Thoracic aorta (tissue), 2 donors: Measurements from ENCODE around the gene FADD. TPM values are rescaled to one million over a fixed set of nuclear protein-coding genes. Genes with fewer than 3 reads are reported as not detected.

ENCODE experiments used
- ATAC-seq: fragments of 150-250 bp; one replicate; pipeline ENCODE4 v1.8.0; 2017; ENCODE audit warnings: low read depth; ENCODE audit not compliant: insufficient number of reproducible peaks, low FRiP score
- DNase-seq: peaks from one replicate; pipeline ENCODE4 v3.0.0-alpha.2; 2020; ENCODE audit warnings: low spot score
- H3K27ac ChIP-seq, 2 donors: fragments of 200-600 bp; sonication (generic); 1 replicate in 1 of 2; 2 replicates in 1 of 2; pipeline ENCODE4 v1.5.1; 2016; ENCODE audit warnings: mild to moderate bottlenecking in 2 of 2, moderate library complexity in 2 of 2
- H3K27me3 ChIP-seq: fragments of 200-600 bp; sonication (generic); replicated peaks from 2 replicates; pipeline ENCODE4 v1.6.0; 2016; ENCODE audit warnings: mild to moderate bottlenecking; ENCODE audit not compliant: insufficient read depth
- H3K36me3 ChIP-seq: fragments of 200-600 bp; sonication (generic); one replicate; pipeline ENCODE4 v1.5.1; 2016
- H3K4me1 ChIP-seq, 2 donors: fragments of 200-600 bp; sonication (generic); 1 replicate in 1 of 2; 2 replicates in 1 of 2; pipeline versions ENCODE4 v1.5.1 to v1.6.0; 2016; ENCODE audit warnings: low read depth in 2 of 2, mild to moderate bottlenecking in 1 of 2; ENCODE audit not compliant: control insufficient read depth in 1 of 2
- H3K4me3 ChIP-seq: fragments of 200-600 bp; sonication (generic); 2 replicates; pipeline ENCODE4 v1.5.1; 2016; ENCODE audit warnings: mild to moderate bottlenecking
- H3K9me3 ChIP-seq: fragments of 200-600 bp; sonication (generic); 2 replicates; pipeline ENCODE4 v1.5.1; 2016
- total RNA-seq, 2 donors: library from RNA; depleted of rRNA; stranded (reverse); fragments of >200 nt; gene quantifications; one replicate each; pipeline versions ENCODE4 v1.1.0 to v1.2.3, GENCODE V29; 2016
- TF ChIP-seq, protein P1 (sequence below): fragments of 200-600 bp; sonication (generic); IDR thresholded peaks from one replicate; pipeline ENCODE4 v1.5.1; 2019; ENCODE audit warnings: antibody characterized with exemption

The FADD gene
- total RNA-seq, 2 donors from 2014 or later: 19.5 to 23.2 TPM

DNA sequence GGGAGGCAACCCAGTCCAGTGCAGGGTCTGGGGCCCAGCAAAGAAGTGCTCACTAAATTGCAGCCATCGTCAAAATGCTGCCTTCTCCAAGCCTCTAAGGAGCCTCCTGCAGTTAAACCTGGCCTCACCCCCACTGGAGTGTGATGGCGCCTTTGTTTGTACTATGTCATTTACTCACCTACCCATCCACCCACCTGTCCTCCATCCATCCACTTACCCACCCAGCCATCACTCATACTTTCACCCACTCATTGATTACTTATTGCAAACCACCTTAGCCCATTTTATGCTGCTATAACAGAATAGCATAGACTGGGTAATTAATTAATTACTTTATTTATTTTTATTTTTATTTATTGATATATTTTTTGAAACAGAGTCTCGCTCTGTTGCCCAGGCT is 38.6 kb downstream of the FADD start:
- no peak for ATAC-seq
- TF ChIP-seq, protein P1, sequence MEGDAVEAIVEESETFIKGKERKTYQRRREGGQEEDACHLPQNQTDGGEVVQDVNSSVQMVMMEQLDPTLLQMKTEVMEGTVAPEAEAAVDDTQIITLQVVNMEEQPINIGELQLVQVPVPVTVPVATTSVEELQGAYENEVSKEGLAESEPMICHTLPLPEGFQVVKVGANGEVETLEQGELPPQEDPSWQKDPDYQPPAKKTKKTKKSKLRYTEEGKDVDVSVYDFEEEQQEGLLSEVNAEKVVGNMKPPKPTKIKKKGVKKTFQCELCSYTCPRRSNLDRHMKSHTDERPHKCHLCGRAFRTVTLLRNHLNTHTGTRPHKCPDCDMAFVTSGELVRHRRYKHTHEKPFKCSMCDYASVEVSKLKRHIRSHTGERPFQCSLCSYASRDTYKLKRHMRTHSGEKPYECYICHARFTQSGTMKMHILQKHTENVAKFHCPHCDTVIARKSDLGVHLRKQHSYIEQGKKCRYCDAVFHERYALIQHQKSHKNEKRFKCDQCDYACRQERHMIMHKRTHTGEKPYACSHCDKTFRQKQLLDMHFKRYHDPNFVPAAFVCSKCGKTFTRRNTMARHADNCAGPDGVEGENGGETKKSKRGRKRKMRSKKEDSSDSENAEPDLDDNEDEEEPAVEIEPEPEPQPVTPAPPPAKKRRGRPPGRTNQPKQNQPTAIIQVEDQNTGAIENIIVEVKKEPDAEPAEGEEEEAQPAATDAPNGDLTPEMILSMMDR: no peak
- H3K4me3 ChIP-seq: no peak overlapping the region
- no peaks in the 10 kb centered on the region for H3K4me1 ChIP-seq
- H3K9me3 ChIP-seq: no peaks in the 10 kb centered on the region
- DNase-seq: no peak
- no peaks in the 10 kb centered on the region for H3K27me3 ChIP-seq
- no peaks in the 10 kb centered on the region for H3K36me3 ChIP-seq
- H3K27ac ChIP-seq: no peak overlapping the region

DNA sequence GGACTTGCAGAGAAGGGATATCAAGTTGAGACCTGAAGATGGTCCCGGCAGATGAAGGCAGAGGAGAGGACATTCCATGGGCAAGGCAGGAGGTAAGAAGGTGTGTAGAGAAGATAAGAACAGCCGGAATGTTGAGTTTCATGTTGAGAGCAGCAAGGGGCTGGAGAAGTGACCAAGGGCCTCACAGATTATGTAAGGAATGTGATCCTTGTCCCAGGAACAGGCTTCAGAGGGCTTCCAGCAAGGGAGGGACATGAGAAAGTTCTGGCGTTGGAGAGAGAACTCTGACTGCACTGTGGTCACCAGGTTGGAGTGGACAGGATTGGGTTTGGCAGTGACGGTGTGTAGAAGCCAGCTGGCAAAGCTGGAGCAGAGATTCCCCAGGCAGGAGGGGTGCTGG is 39.8 kb downstream of the FADD start:
- no peak overlapping the region for H3K4me3 ChIP-seq
- no peaks in the 10 kb centered on the region for H3K9me3 ChIP-seq
- H3K4me1 ChIP-seq: no peaks in the 10 kb centered on the region
- H3K27me3 ChIP-seq: no peaks in the 10 kb centered on the region
- no peaks in the 10 kb centered on the region for H3K36me3 ChIP-seq
- DNase-seq: no peak
- no peak for ATAC-seq
- TF ChIP-seq, protein P1: no peak
- H3K27ac ChIP-seq: no peak overlapping the region

DNA sequence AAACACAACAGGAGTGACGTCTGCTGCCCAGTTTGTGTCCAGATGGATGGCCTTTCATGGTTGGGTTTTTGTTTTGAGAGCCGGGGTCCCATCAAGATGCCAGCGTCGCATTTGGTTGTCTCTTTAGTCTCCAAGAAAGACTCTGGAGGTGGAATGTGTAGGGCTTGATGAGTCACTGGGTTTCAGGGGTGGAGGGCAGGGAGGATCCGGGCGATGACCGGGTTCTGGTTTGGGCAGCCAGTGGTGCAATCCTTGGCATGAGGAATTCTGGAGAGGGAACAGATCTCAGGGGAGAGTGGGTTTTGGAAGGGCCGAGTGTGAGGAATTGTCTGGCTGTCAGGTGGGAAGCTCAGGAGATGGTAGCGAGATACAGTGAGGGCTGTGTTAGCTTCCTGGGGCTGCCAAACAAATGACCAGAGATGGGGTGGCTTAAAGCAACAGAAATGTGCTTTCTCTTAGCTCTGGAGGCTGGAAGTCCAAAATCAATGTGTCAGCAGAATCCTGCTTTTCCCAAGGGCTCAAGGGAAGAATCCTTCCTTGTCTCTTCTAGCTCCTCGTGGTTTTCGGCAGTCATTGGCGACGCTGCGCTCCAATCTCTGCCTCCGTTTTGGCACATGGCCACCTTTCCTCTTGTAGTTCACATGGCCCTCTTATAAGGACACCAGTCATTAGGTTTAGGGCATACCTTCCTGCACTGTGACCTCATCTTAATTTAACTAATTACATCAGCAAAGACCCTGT is 41.0 kb downstream of the FADD start:
- Histone ChIP-seq H3K4me1 (no peaks in the 10 kb centered on the region), H3K4me3 (no peak overlapping the region), H3K36me3 (no peaks in the 10 kb centered on the region), H3K9me3 (no peaks in the 10 kb centered on the region), H3K27me3 (no peaks in the 10 kb centered on the region), H3K27ac (no peak overlapping the region)
- no peak for DNase-seq
- TF ChIP-seq, protein P1: no peak
- no peak for ATAC-seq

DNA sequence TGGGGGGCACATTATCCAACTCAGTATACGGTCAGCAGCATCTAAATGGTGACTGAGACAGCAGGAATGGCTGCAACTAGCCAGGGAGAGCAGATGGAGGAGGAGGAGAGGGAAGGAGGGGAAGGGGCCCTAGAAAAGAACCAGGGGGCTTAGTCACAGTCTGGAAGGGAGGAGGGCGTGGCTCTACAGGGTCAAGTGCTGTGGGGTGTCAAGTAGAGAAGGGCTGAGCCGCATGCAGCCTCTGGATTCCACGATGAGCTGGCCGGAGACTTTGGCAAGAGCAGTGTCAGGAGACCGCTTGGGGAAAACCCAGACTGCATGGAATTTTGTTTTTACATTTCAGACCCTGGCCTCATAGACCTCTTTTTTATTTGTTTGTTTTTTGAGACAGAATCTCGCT is 41.6 kb downstream of the FADD start:
- no peak overlapping the region for H3K4me3 ChIP-seq
- H3K27me3 ChIP-seq: no peaks in the 10 kb centered on the region
- no peaks in the 10 kb centered on the region for H3K4me1 ChIP-seq
- no peaks in the 10 kb centered on the region for H3K36me3 ChIP-seq
- H3K27ac ChIP-seq: no peak overlapping the region
- TF ChIP-seq, protein P1: no peak
- H3K9me3 ChIP-seq: no peaks in the 10 kb centered on the region
- ATAC-seq: no peak
- no peak for DNase-seq

DNA sequence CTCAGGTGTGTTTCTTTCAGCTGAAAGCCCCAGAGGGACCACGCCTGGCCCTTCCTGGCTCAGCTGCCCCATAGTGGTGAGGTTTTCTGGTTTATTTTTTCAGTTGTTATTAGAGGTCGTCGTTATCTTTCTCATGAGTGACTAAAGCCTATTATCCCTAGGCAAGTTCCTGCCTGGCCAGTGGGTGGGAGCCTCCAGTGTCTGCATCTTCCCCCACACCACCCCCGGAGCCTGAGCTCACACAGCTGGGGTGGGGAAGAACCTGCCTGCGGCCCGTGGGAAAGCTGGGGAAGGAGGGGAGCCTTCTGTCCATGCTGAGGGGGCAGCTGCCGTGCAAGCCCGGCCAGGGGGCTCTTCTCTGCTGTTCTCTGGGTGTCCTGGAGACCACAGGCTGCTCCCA is 43.1 kb downstream of the FADD start:
- no peaks in the 10 kb centered on the region for H3K36me3 ChIP-seq
- H3K27ac ChIP-seq: no peak overlapping the region
- H3K9me3 ChIP-seq: no peaks in the 10 kb centered on the region
- no peaks in the 10 kb centered on the region for H3K27me3 ChIP-seq
- no peak for DNase-seq
- TF ChIP-seq, protein P1: no peak
- no peak for ATAC-seq
- no peaks in the 10 kb centered on the region for H3K4me1 ChIP-seq
- no peak overlapping the region for H3K4me3 ChIP-seq
